Measurements from ENCODE around the gene WDPCP. TPM values are rescaled to one million over a fixed set of nuclear protein-coding genes. Genes with fewer than 3 reads are reported as not detected.
"Not testable (repeated sequence)": the region's sequence is repeated elsewhere in the genome, so short reads cannot be mapped to it uniquely, and the experiment has no call there.

Gene WDPCP
- total RNA-seq, 1 experiment from 2014 or later: 3.7 TPM

DNA sequence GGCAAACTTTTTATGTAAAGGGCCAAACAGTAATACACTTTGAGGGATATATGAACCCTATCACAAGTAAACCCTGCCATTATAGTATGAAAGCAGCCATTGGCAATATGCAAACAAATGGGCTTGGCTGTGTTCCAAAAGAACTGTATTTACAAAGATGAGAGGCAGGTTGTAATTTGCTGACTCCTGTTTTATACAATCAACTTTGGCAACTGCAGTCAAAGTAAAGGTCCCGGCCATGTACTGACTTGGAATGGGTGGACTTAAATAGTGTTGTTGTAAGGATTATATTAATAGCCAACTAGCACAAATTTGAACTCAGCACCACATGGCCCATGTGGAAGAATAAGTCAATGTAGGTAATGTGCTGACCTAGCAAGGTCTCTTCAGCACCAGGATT lies 223.4 kb downstream of the WDPCP start:
- no peak for DNase-seq (ENCODE audit: low spot score)

DNA sequence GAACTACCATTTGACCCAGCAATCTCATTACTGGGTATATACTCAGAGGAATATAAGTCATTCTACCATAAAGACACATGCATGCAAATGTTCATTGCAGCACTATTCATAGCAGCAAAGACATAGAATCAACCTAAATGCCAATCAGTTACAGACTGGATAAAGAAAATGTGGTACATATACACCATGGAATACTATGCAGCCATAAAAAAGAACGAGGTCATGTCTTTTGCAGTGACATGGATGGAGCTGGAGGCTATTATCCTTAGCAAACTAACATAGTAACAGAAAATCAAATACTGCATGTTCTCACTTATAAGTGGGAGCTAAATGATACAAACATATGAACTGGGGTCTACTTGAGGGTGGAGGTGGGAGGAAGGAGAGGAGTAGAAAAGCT lies 230.6 kb downstream of the WDPCP start:
- DNase-seq (ENCODE audit: low spot score): not testable (repeated sequence)

GRCh38 chr2:63347361-63347760 lies 240.9 kb downstream of the WDPCP start:
- DNase-seq (ENCODE audit: low spot score): no peak

GRCh38 chr2:63346411-63346810 lies 241.9 kb downstream of the WDPCP start:
- no peak for DNase-seq (ENCODE audit: low spot score)

DNA sequence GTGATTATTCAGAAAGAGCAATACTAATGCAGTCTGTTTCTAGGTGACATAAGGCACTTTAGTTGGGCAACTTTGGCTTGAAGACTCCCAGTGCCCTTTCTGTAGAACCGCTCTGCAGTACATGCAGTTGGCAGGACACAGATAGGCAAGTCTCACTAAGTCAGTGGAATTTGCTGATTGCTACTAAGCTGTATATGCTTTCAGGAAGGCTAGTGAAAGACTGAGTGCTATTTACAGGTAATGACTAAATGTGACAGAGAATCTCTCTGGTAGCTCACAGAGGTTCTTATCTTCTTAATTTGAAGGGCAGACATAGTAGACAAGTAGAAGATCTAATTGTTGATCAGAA lies 243.0 kb downstream of the WDPCP start:
- no peak for DNase-seq (ENCODE audit: low spot score)

- no peak for DNase-seq (ENCODE audit: low spot score)
These were observed 243.5 kb downstream of the WDPCP start for GRCh38 chr2:63344575-63345284.

- DNase-seq (ENCODE audit: low spot score): no peak
These were observed 244.7 kb downstream of the WDPCP start for GRCh38 chr2:63343397-63344109.

DNA sequence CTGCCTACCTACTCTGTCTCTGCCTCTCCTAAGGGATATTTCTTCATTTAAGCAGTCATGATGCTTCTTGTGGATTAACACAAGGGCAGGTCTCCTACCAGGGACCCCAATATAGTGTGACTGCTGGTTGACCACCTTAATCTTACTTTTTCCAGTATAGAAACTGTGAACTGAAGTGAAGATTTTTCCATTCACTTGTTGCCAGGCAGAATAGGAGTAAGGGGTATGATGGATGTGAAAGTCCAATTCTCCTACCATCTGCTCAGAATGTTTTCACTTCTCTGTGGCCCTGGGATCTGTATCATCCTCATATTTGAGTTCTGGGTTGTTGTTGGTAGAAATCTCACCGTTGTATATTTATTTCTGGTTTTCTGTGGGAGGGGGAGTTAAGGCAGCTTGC lies 247.8 kb downstream of the WDPCP start:
- no peak for DNase-seq (ENCODE audit: low spot score)

DNA sequence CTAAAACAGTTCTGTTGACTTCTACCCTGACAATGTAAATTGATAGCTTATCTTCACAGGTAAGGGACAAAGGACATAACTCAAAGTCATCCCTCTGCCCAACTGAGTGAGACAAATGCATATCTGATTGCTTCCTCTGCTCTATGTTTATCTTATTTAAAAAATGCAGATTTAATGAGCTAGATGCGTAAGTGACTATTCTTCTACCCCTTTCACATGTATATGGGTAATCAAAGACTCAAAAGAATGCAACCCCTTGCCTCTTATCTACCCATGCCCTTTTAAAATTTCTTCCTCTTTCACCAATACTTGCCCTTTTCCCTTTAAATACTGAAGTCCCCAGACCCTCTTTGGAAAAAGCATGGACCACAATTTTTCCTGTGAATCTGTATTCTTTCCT lies 253.4 kb downstream of the WDPCP start:
- no peak for DNase-seq (ENCODE audit: low spot score)

- DNase-seq (ENCODE audit: low spot score): no peak
These were observed 261.8 kb downstream of the WDPCP start for GRCh38 chr2:63326473-63326872.

DNA sequence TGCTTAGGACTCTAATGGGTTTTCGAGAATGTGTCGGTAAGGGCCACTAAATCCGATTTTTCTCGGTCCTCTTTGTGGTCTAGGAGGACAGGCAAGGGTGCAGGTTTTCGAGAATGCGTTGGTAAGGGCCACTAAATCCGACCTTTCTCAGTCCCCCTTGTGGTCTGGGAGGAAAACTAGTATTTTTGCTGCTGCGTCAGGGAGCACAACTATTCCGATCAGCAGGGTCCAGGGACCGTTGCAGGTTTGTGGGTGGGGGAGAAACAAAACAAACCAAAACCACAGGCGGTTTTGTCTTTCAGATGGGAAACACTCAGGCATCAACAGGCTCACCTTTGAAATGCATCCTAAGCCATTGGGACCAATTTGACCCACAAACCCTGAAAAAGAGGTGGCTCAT lies 264.6 kb downstream of the WDPCP start:
- DNase-seq (ENCODE audit: low spot score): not testable (repeated sequence)

- not testable (repeated sequence) for DNase-seq (ENCODE audit: low spot score)
These were observed 266.3 kb downstream of the WDPCP start for GRCh38 chr2:63321973-63322372.

GRCh38 chr2:63320669-63321068 lies 267.6 kb downstream of the WDPCP start:
- DNase-seq (ENCODE audit: low spot score): no peak

GRCh38 chr2:63310614-63311013 lies 277.7 kb downstream of the WDPCP start:
- no peak for DNase-seq (ENCODE audit: low spot score)

DNA sequence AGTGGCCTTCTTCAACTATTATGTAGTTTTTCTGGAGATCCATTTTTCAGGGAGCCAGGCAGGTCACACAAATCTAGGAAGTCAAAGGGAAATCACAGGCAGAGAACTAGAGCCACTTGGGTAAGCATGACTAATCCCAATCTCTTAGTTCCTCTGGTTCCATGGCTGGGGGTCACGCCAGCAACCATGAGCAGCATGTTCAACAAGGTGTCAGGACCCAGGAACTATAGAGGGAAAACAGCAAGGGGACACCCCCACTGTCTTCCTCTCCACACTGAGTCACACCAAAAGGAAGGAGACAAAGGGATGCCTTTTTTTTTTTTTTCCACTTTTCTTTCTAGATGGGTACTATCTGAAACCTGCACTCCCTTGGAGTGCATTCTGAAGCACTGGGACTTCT lies 286.8 kb downstream of the WDPCP start:
- DNase-seq (ENCODE audit: low spot score): no peak

DNA sequence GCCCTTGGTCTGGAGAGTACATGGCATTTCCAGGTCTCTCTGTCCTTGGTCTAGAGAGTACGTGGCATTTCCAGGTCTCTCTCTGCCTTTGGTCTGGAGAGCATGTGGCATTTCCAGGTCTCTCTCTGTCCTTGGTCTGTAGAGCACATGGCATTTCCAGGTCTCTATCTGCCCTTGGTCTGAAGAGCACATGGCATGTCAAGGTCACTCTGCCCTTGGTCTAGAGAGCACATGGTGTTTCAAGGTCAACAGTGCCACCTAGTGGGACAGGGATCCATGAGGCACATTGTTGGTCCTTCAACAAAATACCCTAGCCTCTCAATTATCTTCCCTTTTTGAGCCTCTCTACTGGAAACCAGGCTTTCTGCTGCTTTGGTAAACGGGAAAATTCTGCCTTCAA lies 287.4 kb downstream of the WDPCP start:
- DNase-seq (ENCODE audit: low spot score): no peak

DNA sequence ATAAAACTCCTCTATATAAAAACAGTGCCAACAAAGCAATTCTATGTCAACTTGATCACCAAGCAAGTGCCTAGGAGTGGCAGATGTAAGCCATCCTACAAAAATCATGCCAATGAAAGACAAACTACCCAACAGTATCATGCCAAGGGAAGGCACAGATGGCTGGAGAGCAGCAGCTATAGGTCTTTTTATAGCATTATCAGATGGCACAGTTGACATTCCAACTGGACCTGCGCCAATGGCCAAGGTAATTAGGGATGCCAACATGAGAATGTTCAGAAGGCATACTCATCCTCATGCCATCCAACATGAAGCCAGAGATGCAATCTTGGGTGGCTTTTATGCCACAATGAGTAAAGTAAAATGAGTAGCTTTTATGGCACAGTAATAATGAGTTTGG lies 300.3 kb downstream of the WDPCP start:
- DNase-seq (ENCODE audit: low spot score): no peak

GRCh38 chr2:63286520-63286919 lies 301.8 kb downstream of the WDPCP start:
- not testable (repeated sequence) for DNase-seq (ENCODE audit: low spot score)

GRCh38 chr2:63283273-63283672 lies 305.0 kb downstream of the WDPCP start:
- no peak for DNase-seq (ENCODE audit: low spot score)

DNA sequence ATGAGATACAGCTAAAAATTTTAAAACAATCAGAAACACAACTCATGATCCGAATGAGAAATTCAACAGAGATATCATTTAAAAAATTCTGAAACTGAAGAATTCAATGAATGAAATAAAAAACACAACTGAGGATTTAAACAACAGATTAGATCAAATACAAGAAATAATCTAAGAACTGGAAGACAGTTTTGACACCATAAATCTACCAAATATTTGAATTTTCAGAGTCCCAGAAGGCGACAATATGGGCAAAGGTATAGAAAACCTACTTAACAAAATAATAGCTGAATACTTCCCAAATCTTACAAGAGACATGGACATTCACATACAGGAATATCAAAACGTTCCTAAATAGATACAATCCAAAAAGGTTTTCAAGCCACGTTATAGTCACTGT lies 315.7 kb downstream of the WDPCP start:
- DNase-seq (ENCODE audit: low spot score): no peak

- no peak for DNase-seq (ENCODE audit: low spot score)
These were observed 317.6 kb downstream of the WDPCP start for GRCh38 chr2:63270717-63271116.

GRCh38 chr2:63268946-63269345 lies 319.3 kb downstream of the WDPCP start:
- no peak for DNase-seq (ENCODE audit: low spot score)

DNA sequence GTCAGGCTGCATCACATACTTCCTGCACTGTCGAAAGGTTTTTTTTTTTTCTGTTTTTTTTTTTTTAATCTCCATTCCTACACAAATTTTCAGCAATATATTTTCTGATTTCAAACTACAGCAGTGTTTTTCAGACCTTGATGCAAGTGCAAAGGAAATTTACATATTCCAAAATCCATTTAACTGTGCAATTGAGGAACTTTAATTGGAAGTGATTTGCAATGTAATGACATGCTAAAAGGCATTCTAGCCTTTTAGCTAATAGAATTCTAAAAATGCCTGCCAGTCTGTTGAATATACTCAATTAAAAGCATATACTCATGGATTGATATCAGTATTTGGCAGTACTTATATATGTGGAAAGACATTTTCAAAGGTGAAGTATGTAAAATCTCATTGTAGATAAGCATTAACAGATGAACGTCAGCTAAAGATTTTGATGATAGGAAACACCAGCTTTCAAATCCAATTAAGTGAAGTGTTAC lies 327.1 kb downstream of the WDPCP start:
- no peak for DNase-seq (ENCODE audit: low spot score)

- no peak for DNase-seq (ENCODE audit: low spot score)
These were observed 330.8 kb downstream of the WDPCP start for GRCh38 chr2:63257473-63257872.

All from H4 (cell line).